HG02870 (cell line): ENCODE data around the gene TRAPPC13.
A peak's percentile ranks its signal among the peaks of the same experiment; 100 is the strongest.
"Not testable (repeated sequence)": the region's sequence is repeated elsewhere in the genome, so short reads cannot be mapped to it uniquely, and the experiment has no call there.

ENCODE experiments used
- ATAC-seq: cut with Tn5 transposase; IDR thresholded peaks from one replicate; pipeline ENCODE4 v1.9.1; 2021; ENCODE audit warnings: mild to moderate bottlenecking, moderate library complexity; ENCODE audit not compliant: unreplicated experiment

The TRAPPC13 gene

DNA sequence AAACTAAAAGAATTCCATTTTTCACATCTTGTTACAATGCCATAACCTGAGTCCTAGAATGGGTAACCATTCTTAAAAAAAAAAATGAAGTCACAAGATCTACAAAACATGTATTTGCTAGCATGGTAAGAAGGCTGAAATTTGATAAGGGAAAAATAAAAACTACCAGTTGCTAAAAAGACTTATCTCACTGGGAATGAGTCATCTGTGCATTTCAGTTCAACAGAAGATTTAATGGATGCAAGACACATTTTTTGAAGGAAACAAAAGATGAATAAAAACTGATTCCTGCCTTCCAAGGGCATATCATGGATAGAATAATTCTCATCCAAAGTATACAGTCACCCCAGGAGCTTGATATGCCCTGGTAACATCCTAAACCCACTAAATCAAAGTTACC lies 49.9 kb downstream of the TRAPPC13 start:
- ATAC-seq: no peak

DNA sequence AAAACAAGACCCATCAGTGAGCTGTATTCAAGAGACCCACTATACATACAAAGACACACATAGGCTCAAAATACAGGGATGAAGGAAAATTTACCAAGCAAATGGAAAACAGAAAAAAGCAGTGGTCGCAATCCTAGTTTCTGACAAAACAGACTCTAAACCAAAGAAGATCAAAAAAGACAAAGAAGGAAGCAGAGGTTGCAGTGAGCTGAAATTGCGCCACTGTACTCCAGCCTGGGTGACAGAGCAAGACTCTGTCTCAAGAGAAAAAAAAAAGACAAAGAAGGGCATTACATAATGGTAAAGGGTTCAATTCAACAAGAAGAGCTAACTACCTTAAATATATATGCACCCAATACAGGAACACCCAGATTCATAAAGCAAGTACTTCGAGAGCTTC lies 51.2 kb downstream of the TRAPPC13 start:
- not testable (repeated sequence) for ATAC-seq

DNA sequence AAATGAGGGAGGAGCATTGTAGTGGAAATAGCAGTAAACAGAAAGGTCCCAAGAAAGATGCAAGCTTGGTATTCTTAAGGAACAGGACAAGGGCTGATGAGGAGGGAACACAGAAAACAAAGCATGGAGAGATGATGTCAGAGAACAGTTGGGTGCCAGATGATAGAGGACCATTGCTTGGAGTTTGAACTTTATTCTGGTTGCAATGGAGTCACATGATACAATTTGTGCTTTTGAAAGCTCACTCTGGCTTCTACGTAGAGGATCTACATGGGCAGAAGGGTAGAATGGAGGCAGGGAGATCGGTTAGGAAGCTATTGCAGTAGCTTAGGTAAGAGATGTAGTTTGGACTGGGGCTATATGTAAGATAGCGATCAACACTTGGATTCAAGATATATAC lies 57.3 kb downstream of the TRAPPC13 start:
- no peak for ATAC-seq

DNA sequence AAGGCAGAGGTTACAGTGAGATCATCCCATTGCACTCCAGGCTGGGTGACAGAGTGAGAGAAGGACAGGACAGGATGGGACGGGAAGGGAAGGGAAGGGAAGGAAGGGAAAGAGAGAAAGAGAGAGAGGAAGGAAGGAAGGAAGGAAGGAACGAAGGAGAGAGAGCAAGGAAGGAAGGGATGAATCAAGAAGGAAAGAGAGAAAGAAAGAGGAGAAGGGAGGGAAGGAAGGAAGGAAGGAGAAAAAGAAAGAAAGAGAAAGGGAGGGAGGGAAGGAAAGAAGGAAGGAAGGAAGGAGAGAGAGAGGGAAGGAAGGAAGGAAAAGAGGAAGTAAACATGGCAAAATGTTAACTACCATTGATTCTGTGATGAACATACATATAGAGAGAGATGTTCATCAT lies 68.3 kb downstream of the TRAPPC13 start:
- no peak for ATAC-seq

DNA sequence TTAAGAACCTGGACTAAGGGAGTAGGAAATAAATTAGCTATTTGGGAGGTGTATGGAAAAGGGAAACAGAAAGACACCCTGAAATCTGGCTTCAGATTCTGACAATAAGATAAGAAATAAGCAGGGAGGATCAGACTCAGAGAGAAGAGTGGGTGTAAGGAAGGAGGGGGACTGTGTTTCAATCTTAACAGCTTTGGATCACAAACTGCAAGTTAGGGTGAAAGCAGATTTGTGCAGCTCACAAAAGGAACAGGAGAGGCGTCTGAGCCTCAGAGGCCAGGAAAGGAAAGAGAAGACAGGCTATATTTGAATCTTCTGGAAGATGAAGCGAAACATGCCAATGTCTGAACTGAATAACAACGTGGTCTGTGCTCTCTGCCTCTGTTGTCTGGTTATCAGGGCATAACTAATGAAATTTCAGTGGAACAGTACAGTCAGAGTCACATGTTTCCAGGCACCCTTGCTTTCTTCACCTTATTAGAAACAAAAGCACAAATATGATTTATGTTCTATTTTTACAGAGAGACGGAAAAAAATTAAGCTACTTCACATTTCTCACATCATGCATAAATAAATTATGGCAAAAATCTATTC lies 70.4 kb downstream of the TRAPPC13 start:
- ATAC-seq: no peak

DNA sequence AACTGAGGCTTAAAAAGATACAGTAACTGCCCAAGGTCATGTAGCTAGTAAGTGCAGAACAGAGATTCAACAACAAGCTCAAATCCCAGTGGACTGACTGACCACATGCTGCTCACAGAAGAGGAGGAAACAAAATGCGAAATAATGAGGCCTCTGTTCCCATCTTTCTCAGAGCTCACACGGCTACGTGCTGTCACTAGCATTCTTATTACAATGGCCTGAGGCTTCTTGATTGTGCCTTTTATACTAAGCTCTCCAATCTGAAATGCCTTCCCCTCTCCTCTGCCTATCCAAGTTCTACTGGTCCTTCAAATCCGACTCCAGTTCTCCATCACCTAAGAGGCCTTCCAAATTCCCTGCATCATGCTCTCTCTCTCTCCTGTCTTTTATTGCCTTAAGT lies 71.1 kb downstream of the TRAPPC13 start:
- no peak for ATAC-seq

DNA sequence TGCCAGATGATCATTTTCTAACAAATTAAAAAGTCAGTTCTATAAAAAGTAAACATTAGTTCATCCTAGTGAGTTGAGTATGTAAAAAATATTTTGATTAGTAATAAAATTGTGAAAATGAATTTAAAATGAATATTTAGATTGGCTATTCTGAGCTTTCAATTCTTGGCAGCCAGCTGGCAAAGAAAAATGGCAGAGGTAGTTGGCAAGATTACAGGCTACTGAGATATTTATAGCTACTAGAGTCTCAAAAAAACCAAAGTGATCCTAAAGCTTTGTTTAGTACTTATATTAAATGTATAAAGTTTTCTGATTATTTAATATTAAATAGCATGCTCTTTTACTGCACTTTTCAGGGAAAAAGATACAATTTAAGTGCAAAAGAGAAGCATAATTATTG lies 72.1 kb downstream of the TRAPPC13 start:
- no peak for ATAC-seq

DNA sequence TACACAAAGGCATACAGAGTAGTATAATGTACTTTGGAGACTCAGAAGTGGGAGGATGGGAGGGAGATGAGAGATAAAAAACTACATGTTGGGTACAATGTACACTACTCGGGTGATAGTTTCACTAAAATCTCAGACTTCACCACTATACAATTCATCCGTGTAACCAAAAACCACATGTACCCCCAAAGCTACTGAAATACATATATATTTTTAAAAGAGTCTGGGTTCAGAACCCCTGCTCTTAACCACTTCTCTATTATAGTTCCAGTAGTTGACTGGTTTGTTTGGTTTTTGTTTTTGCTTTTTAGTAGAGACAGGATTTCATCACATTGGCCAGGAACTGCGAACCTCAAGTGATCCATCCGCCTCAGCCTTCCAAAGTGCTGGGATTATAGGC lies 74.5 kb downstream of the TRAPPC13 start:
- ATAC-seq: peak; percentile 76

DNA sequence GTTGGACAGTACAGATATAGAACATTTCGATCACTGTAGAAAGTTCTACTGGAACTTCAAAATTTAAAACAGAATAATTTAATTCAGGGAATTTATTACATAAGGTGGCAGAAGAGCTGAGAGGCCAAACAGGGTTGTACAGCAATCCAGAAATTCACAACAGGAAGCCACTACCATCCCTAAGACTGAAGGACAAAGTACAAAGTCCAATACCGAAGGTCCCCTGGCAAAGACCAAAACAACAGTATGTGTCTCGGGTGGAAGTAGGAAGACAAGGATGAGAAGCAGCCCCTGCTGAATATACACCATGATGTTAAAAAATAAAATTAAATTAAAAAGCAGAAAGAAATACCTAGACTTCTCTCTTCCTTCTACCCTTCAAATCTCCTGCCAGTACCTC lies 77.2 kb downstream of the TRAPPC13 start:
- no peak for ATAC-seq

DNA sequence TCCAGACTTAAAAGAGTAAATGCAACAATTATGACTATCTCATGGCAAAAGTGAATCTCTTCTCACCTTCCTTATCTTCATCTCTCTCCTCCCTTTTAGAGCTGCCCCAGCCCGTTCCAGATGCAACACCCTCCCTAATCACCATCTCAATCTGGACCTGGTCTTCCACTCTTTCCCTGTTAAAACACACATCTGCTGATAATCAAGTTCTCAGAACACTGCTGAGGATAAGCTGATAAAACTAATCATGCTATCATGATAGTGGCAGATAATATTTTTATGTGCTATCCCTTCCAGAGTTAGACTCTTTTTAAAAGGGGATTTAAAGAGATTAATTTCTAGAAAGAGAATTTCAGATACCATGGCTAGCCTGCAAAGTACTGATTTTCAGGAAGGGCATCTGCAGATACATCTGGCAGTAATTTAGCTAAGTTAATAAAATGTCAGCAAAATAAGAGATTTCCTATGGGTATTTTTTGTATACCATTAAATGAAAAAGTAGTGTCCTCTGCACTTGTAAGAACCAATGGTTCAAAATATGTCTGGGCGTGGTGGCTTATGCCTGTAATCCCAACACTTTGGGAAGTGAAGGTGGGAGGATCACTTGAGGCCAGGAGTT lies 79.9 kb downstream of the TRAPPC13 start:
- ATAC-seq: no peak

DNA sequence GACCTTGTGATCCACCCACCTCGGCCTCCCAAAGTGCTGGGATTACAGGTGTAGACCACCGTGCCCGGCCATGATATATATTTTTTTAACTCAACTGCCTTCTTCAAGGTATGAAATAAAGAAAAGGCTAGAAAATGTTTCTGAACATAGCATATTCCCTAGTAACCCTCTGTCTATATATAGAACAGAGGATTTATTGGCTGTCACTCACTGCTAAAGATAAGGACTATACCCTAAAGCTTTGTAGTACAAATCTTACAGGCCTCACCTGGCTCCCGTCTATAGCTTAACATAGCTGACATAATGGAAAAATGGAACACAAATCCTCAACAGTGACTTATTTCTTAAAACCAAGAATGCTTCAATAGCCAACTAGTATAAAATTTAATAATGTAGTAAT lies 82.8 kb downstream of the TRAPPC13 start:
- ATAC-seq: no peak

DNA sequence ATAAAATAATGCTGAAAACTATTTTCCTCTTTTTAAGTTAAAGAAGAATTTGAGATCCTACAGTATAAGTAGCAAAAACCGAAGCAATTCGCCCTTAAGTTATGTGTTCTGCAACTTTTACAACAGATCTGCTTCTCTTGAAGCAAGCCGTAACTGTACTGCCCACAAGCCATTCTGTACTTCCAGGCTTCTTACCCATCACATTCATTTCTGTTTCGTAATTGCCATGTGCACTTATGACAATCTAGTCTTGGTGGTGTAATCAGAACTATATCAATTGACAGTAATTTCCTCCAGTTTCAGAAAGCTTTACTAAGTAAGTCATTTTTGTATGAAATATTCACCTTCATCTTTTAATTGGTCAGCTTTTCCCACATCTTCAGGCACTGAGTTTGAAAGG lies 83.3 kb downstream of the TRAPPC13 start:
- ATAC-seq: no peak
